Measurements from ENCODE around the gene PDE4D. TPM values are rescaled to one million over a fixed set of nuclear protein-coding genes. Genes with fewer than 3 reads are reported as not detected.

The PDE4D gene
- total and polyA plus RNA-seq, 3 experiments from 2014 or later, result 5.6 to 18.3 (median 17.7) TPM

GRCh38 chr5:59340637-59341036 is 552.9 kb downstream of the PDE4D start:
- no peak overlapping the region for H3K4me3 ChIP-seq (ENCODE audit: low read length)
- POLR2A ChIA-PET, result no interaction called here
- Mint-ChIP-seq H3K9me3 (peaks cover 0 to 4% (median 0%) of the 10 kb centered on the region in 5 donors), H3K27ac (no peak overlapping the region), H3K36me3 (no peaks in the 10 kb centered on the region), H3K27me3 (peaks cover 4 to 34% of the 10 kb centered on the region in 2 donors), H3K4me1 (no peaks in the 10 kb centered on the region), H3K4me3 (no peak overlapping the region)
- no peak overlapping the region for H3K27ac ChIP-seq (ENCODE audit: low read depth, low read length)
- CTCF ChIA-PET, result no interaction called here
- no peak for DNase-seq
- H3K4me1 ChIP-seq (ENCODE audit: insufficient read depth, low read length), result no peaks in the 10 kb centered on the region
- H3K36me3 ChIP-seq (ENCODE audit: insufficient read depth, low read length), result no peaks in the 10 kb centered on the region
- H3K27me3 ChIP-seq (ENCODE audit: insufficient read depth, low read length, poor library complexity, severe bottlenecking), result no peaks in the 10 kb centered on the region
- H3K9me3 ChIP-seq (ENCODE audit: low read length), result no peaks in the 10 kb centered on the region

GRCh38 chr5:59337240-59337639 is 556.3 kb downstream of the PDE4D start:
- POLR2A ChIA-PET, result no interaction called here
- peaks cover 0 to 2% (median 0%) of the 10 kb centered on the region in 5 donors for H3K9me3 Mint-ChIP-seq
- H3K9me3 ChIP-seq (ENCODE audit: low read length), result no peaks in the 10 kb centered on the region
- no peaks in the 10 kb centered on the region for H3K4me1 ChIP-seq (ENCODE audit: insufficient read depth, low read length)
- no peak overlapping the region for H3K4me3 Mint-ChIP-seq
- H3K4me3 ChIP-seq (ENCODE audit: low read length), result no peak overlapping the region
- peaks cover 3 to 28% of the 10 kb centered on the region in 2 donors for H3K27me3 Mint-ChIP-seq
- H3K36me3 Mint-ChIP-seq, result no peaks in the 10 kb centered on the region
- H3K36me3 ChIP-seq (ENCODE audit: insufficient read depth, low read length), result no peaks in the 10 kb centered on the region
- no peaks in the 10 kb centered on the region for H3K4me1 Mint-ChIP-seq
- DNase-seq, result no peak
- no peak overlapping the region for H3K27ac ChIP-seq (ENCODE audit: low read depth, low read length)
- H3K27me3 ChIP-seq (ENCODE audit: insufficient read depth, low read length, poor library complexity, severe bottlenecking), result no peaks in the 10 kb centered on the region
- no peak overlapping the region for H3K27ac Mint-ChIP-seq
- CTCF ChIA-PET, result interaction anchor here (0.7 kb wide), 1 partner anchor 22 kb away, joined by 3 read pairs; no protein-coding TSS in a partner anchor

GRCh38 chr5:59335544-59335943 is 558.0 kb downstream of the PDE4D start:
- Mint-ChIP-seq H3K27me3 (peaks cover 3 to 19% of the 10 kb centered on the region in 2 donors), H3K4me3 (no peak overlapping the region), H3K27ac (no peak overlapping the region), H3K36me3 (no peaks in the 10 kb centered on the region), H3K9me3 (no peaks in the 10 kb centered on the region), H3K4me1 (no peaks in the 10 kb centered on the region)
- ChIA-PET CTCF (no interaction called here), POLR2A (no interaction called here)
- Histone ChIP-seq H3K4me1 (ENCODE audit: insufficient read depth, low read length) (no peaks in the 10 kb centered on the region), H3K9me3 (ENCODE audit: low read length) (no peaks in the 10 kb centered on the region), H3K4me3 (ENCODE audit: low read length) (no peak overlapping the region), H3K27ac (ENCODE audit: low read depth, low read length) (no peak overlapping the region), H3K27me3 (ENCODE audit: insufficient read depth, low read length, poor library complexity, severe bottlenecking) (no peaks in the 10 kb centered on the region), H3K36me3 (ENCODE audit: insufficient read depth, low read length) (no peaks in the 10 kb centered on the region)
- no peak for DNase-seq

GRCh38 chr5:59333416-59333815 is 560.1 kb downstream of the PDE4D start:
- ChIA-PET POLR2A (no interaction called here), CTCF (no interaction called here)
- Mint-ChIP-seq H3K4me3 (no peak overlapping the region), H3K4me1 (no peaks in the 10 kb centered on the region), H3K27ac (no peak overlapping the region), H3K36me3 (no peaks in the 10 kb centered on the region), H3K9me3 (no peaks in the 10 kb centered on the region), H3K27me3 (peaks cover 3 to 10% of the 10 kb centered on the region in 2 donors)
- H3K27ac ChIP-seq (ENCODE audit: low read depth, low read length), result no peak overlapping the region
- DNase-seq, result no peak
- H3K4me1 ChIP-seq (ENCODE audit: insufficient read depth, low read length), result no peaks in the 10 kb centered on the region
- H3K4me3 ChIP-seq (ENCODE audit: low read length), result no peak overlapping the region
- H3K36me3 ChIP-seq (ENCODE audit: insufficient read depth, low read length), result no peaks in the 10 kb centered on the region
- no peaks in the 10 kb centered on the region for H3K9me3 ChIP-seq (ENCODE audit: low read length)
- H3K27me3 ChIP-seq (ENCODE audit: insufficient read depth, low read length, poor library complexity, severe bottlenecking), result no peaks in the 10 kb centered on the region

- no peaks in the 10 kb centered on the region for H3K27me3 ChIP-seq (ENCODE audit: insufficient read depth, low read length, poor library complexity, severe bottlenecking)
- CTCF ChIA-PET, result no interaction called here
- Mint-ChIP-seq H3K27ac (no peak overlapping the region), H3K9me3 (no peaks in the 10 kb centered on the region), H3K36me3 (no peaks in the 10 kb centered on the region), H3K4me1 (no peaks in the 10 kb centered on the region), H3K4me3 (no peak overlapping the region), H3K27me3 (peaks cover 3 to 5% of the 10 kb centered on the region in 2 donors)
- H3K4me3 ChIP-seq (ENCODE audit: low read length), result no peak overlapping the region
- no peak for DNase-seq
- no peaks in the 10 kb centered on the region for H3K9me3 ChIP-seq (ENCODE audit: low read length)
- H3K36me3 ChIP-seq (ENCODE audit: insufficient read depth, low read length), result no peaks in the 10 kb centered on the region
- H3K4me1 ChIP-seq (ENCODE audit: insufficient read depth, low read length), result no peaks in the 10 kb centered on the region
- H3K27ac ChIP-seq (ENCODE audit: low read depth, low read length), result no peak overlapping the region
- POLR2A ChIA-PET, result no interaction called here
Observed at GRCh38 chr5:59332236-59332973, 561.1 kb downstream of the PDE4D start.

- Mint-ChIP-seq H3K4me1 (no peaks in the 10 kb centered on the region), H3K27me3 (peaks cover 3 to 9% of the 10 kb centered on the region in 2 donors), H3K4me3 (no peak overlapping the region), H3K36me3 (no peaks in the 10 kb centered on the region), H3K27ac (no peak overlapping the region), H3K9me3 (no peaks in the 10 kb centered on the region)
- H3K27ac ChIP-seq (ENCODE audit: low read depth, low read length), result no peak overlapping the region
- no peaks in the 10 kb centered on the region for H3K27me3 ChIP-seq (ENCODE audit: insufficient read depth, low read length, poor library complexity, severe bottlenecking)
- CTCF ChIA-PET, result no interaction called here
- no peak for DNase-seq
- H3K4me1 ChIP-seq (ENCODE audit: insufficient read depth, low read length), result no peaks in the 10 kb centered on the region
- H3K36me3 ChIP-seq (ENCODE audit: insufficient read depth, low read length), result no peaks in the 10 kb centered on the region
- no peak overlapping the region for H3K4me3 ChIP-seq (ENCODE audit: low read length)
- no peaks in the 10 kb centered on the region for H3K9me3 ChIP-seq (ENCODE audit: low read length)
- POLR2A ChIA-PET, result no interaction called here
Observed at GRCh38 chr5:59330680-59331079, 562.8 kb downstream of the PDE4D start.

GRCh38 chr5:59328709-59329296 is 564.7 kb downstream of the PDE4D start:
- CTCF ChIA-PET, result no interaction called here
- Histone ChIP-seq H3K4me3 (ENCODE audit: low read length) (no peak overlapping the region), H3K9me3 (ENCODE audit: low read length) (no peaks in the 10 kb centered on the region), H3K27ac (ENCODE audit: low read depth, low read length) (no peak overlapping the region), H3K4me1 (ENCODE audit: insufficient read depth, low read length) (no peaks in the 10 kb centered on the region), H3K36me3 (ENCODE audit: insufficient read depth, low read length) (no peaks in the 10 kb centered on the region), H3K27me3 (ENCODE audit: insufficient read depth, low read length, poor library complexity, severe bottlenecking) (no peaks in the 10 kb centered on the region)
- H3K9me3 Mint-ChIP-seq, result no peaks in the 10 kb centered on the region
- H3K27ac Mint-ChIP-seq, result no peak overlapping the region
- no peaks in the 10 kb centered on the region for H3K4me1 Mint-ChIP-seq
- POLR2A ChIA-PET, result no interaction called here
- no peak for DNase-seq
- peaks cover 4 to 8% of the 10 kb centered on the region in 2 donors for H3K27me3 Mint-ChIP-seq
- H3K4me3 Mint-ChIP-seq, result no peak overlapping the region
- H3K36me3 Mint-ChIP-seq, result no peaks in the 10 kb centered on the region

GRCh38 chr5:59327191-59327980 is 566.1 kb downstream of the PDE4D start:
- ChIA-PET CTCF (no interaction called here), POLR2A (no interaction called here)
- H3K9me3 Mint-ChIP-seq, result no peaks in the 10 kb centered on the region
- Histone ChIP-seq H3K9me3 (ENCODE audit: low read length) (no peaks in the 10 kb centered on the region), H3K4me1 (ENCODE audit: insufficient read depth, low read length) (no peaks in the 10 kb centered on the region), H3K4me3 (ENCODE audit: low read length) (no peak overlapping the region), H3K27ac (ENCODE audit: low read depth, low read length) (no peak overlapping the region), H3K36me3 (ENCODE audit: insufficient read depth, low read length) (no peaks in the 10 kb centered on the region), H3K27me3 (ENCODE audit: insufficient read depth, low read length, poor library complexity, severe bottlenecking) (no peaks in the 10 kb centered on the region)
- H3K4me1 Mint-ChIP-seq, result no peaks in the 10 kb centered on the region
- no peak for DNase-seq
- H3K4me3 Mint-ChIP-seq, result no peak overlapping the region
- no peak overlapping the region for H3K27ac Mint-ChIP-seq
- H3K36me3 Mint-ChIP-seq, result no peaks in the 10 kb centered on the region
- H3K27me3 Mint-ChIP-seq, result peaks cover 4 to 12% of the 10 kb centered on the region in 2 donors
